ENCODE results near the gene CIBAR2. TPM values are rescaled to one million over a fixed set of nuclear protein-coding genes. Genes with fewer than 3 reads are reported as not detected.

Gene CIBAR2
- total and polyA plus RNA-seq, 10 of the 15 experiments (the other 5 are each of a cell fraction or from before 2014, with no cell fraction given), result 0.05 to 0.16 (median 0.07) TPM; not detected in 7

GRCh38 chr16:85091522-85091910 lies 20.8 kb downstream of the CIBAR2 start:
- WGBS (ENCODE audit: insufficient coverage, insufficient replicate concordance, low lambda C conversion rate, missing lambda C conversion rate), result 56% methylated on average over 7 of the region's 7 CpGs
- no peaks in the 10 kb centered on the region; a peak in 3 of 4 replicates for H3K27me3 ChIP-seq (replicated peaks in 1 of 2; ENCODE audit: control insufficient read depth in 2 of 2, insufficient read depth in 2 of 2, low read length in 1 of 2)
- no peaks in the 10 kb centered on the region; a peak in 2 of 4 replicates for H3K36me3 ChIP-seq (ENCODE audit: control insufficient read depth in 2 of 2, insufficient read depth in 2 of 2, low read length in 1 of 2)
- intact Hi-C loops (cut with micrococcal nuclease; ENCODE audit: unreplicated experiment), result no loop called here
- ChIA-PET SMC1A (ENCODE audit: uncharacterized antibody, unreplicated experiment) (no interaction called here), RAD21 (ENCODE audit: unreplicated experiment) (interaction anchor here (1.0 kb wide), 1 partner anchor 36 kb away, joined by 3 read pairs; no protein-coding TSS in a partner anchor), CTCF (interaction anchor here (0.8 to 1.9 kb wide), 3 partner anchors 13 to 80 kb away, joined by 3 to 5 read pairs (median 3); partner anchors contain the start of gene ZDHHC7), POLR2A (no interaction called here)
- no peak overlapping the region for H2AFZ ChIP-seq (ENCODE audit: control insufficient read depth, low read depth, low read length)
- H3K4me1 ChIP-seq (ENCODE audit: control insufficient read depth, insufficient read depth, low read length), result peaks cover 5% of the 10 kb centered on the region; the same call in 1 of the 2 replicates
- TF ChIP-seq MXI1 (IDR thresholded peaks at IDR 0.05; ENCODE audit: low read depth, low read length), result no peak
- TF ChIP-seq CUX1 (IDR thresholded peaks at IDR 0.05; ENCODE audit: insufficient replicate concordance, low read depth, low read length), result no peak
- H4K20me1 ChIP-seq (ENCODE audit: control insufficient read depth, insufficient read depth), result no peaks in the 10 kb centered on the region
- H3K4me2 ChIP-seq (ENCODE audit: control insufficient read depth, insufficient read depth), result no peak overlapping the region
- no peaks in the 10 kb centered on the region for H3K9me3 ChIP-seq (replicated peaks; ENCODE audit: control insufficient read depth, insufficient read depth, low read length)
- no peaks in the 10 kb centered on the region for H3K79me2 ChIP-seq (ENCODE audit: control insufficient read depth, insufficient read depth, low read length)
- no peak for DNase-seq (ENCODE audit: low read depth, low spot score)
- no peak overlapping the region for H3K4me3 ChIP-seq
- H3K27ac ChIP-seq (ENCODE audit: control insufficient read depth, insufficient read depth), result no peak overlapping the region
- ATAC-seq, result no peak
- FAIRE-seq, result no peak
- in situ Hi-C loops (cut with MboI), result no loop called here
- no peak overlapping the region for H3K9ac ChIP-seq (ENCODE audit: control insufficient read depth, insufficient read depth, low read length)
- BruUV-seq (replicated peaks), result no TSS peak
